Measurements from ENCODE around the gene GUCY1A2.

Gene GUCY1A2

DNA sequence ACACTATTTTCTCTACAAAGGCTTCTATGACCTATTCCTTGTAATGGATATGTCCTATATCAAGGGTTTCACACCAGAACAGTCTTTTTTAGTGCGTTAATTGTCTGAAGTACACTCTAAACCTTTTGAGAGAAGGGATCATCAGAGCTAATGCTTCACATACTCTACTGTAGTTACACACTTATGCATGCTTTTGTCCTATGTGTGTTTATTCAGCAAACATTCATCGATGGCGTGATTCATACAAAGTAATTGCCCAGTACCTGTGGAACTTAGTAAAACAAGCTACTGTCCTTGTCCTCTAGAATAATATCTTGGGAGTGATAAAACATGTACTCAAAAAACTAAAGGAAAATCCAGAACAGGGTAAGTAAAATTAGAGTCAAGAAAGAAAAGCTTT is 139.2 kb downstream of the GUCY1A2 start:
- H3K9me3 ChIP-seq (ENCODE audit: severe bottlenecking) = no peaks in the 10 kb centered on the region
- no peak overlapping the region for H3K4me3 ChIP-seq (ENCODE audit: severe bottlenecking)
- no peaks in the 10 kb centered on the region for H3K36me3 ChIP-seq (ENCODE audit: low read depth)
- H3K27me3 ChIP-seq (ENCODE audit: insufficient read depth, poor library complexity, severe bottlenecking) = no peaks in the 10 kb centered on the region
- no peak overlapping the region for H3K27ac ChIP-seq (ENCODE audit: poor library complexity, severe bottlenecking)
- no peaks in the 10 kb centered on the region for H3K4me1 ChIP-seq (ENCODE audit: insufficient read depth, poor library complexity, severe bottlenecking)
- TF ChIP-seq, protein P1, sequence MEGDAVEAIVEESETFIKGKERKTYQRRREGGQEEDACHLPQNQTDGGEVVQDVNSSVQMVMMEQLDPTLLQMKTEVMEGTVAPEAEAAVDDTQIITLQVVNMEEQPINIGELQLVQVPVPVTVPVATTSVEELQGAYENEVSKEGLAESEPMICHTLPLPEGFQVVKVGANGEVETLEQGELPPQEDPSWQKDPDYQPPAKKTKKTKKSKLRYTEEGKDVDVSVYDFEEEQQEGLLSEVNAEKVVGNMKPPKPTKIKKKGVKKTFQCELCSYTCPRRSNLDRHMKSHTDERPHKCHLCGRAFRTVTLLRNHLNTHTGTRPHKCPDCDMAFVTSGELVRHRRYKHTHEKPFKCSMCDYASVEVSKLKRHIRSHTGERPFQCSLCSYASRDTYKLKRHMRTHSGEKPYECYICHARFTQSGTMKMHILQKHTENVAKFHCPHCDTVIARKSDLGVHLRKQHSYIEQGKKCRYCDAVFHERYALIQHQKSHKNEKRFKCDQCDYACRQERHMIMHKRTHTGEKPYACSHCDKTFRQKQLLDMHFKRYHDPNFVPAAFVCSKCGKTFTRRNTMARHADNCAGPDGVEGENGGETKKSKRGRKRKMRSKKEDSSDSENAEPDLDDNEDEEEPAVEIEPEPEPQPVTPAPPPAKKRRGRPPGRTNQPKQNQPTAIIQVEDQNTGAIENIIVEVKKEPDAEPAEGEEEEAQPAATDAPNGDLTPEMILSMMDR (IDR thresholded peaks at IDR 0.05; ENCODE audit: poor library complexity, severe bottlenecking) = no peak
- DNase-seq (ENCODE audit: low spot score) = no peak
- no peak for ATAC-seq (ENCODE audit: low read depth)

DNA sequence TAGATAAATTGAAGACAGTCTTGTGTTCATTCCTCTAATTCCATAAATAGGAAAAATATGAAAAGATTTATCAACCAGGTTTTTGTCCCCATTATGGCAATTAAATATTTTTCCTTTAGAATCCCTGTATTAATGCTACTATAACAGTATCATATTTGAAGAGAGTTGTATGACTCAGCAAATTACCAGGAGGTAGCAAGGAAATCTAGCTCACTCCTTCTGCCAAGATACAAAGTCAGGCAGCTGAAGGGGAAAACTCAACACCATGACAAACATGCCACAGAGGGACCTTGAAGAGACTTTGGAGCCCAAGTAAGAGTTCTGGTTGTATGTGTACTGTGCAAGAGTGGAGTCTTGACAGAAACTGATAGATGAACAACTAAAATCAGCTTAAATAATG is 143.3 kb downstream of the GUCY1A2 start:
- H3K9me3 ChIP-seq (ENCODE audit: severe bottlenecking) = no peaks in the 10 kb centered on the region
- H3K27me3 ChIP-seq (ENCODE audit: insufficient read depth, poor library complexity, severe bottlenecking) = no peaks in the 10 kb centered on the region
- no peaks in the 10 kb centered on the region for H3K36me3 ChIP-seq (ENCODE audit: low read depth)
- H3K4me3 ChIP-seq (ENCODE audit: severe bottlenecking) = no peak overlapping the region
- H3K4me1 ChIP-seq (ENCODE audit: insufficient read depth, poor library complexity, severe bottlenecking) = no peaks in the 10 kb centered on the region
- ATAC-seq (ENCODE audit: low read depth) = no peak
- H3K27ac ChIP-seq (ENCODE audit: poor library complexity, severe bottlenecking) = no peak overlapping the region
- TF ChIP-seq, protein P1 (IDR thresholded peaks at IDR 0.05; ENCODE audit: poor library complexity, severe bottlenecking) = no peak
- no peak for DNase-seq (ENCODE audit: low spot score)

- DNase-seq (ENCODE audit: low spot score) (no peak), ATAC-seq (ENCODE audit: low read depth) (no peak)
- Histone ChIP-seq H3K4me1 (ENCODE audit: insufficient read depth, poor library complexity, severe bottlenecking) (no peaks in the 10 kb centered on the region), H3K4me3 (ENCODE audit: severe bottlenecking) (no peak overlapping the region), H3K36me3 (ENCODE audit: low read depth) (no peaks in the 10 kb centered on the region), H3K9me3 (ENCODE audit: severe bottlenecking) (no peaks in the 10 kb centered on the region), H3K27me3 (ENCODE audit: insufficient read depth, poor library complexity, severe bottlenecking) (no peaks in the 10 kb centered on the region), H3K27ac (ENCODE audit: poor library complexity, severe bottlenecking) (no peak overlapping the region)
- TF ChIP-seq, protein P1 (IDR thresholded peaks at IDR 0.05; ENCODE audit: poor library complexity, severe bottlenecking) = no peak
These were observed 146.0 kb downstream of the GUCY1A2 start for GRCh38 chr11:106872246-106872645.

GRCh38 chr11:106858200-106858599 is 160.1 kb downstream of the GUCY1A2 start:
- no peak for DNase-seq (ENCODE audit: low spot score)
- ATAC-seq (ENCODE audit: low read depth) = no peak

GRCh38 chr11:106856566-106856965 is 161.7 kb downstream of the GUCY1A2 start:
- no peak for DNase-seq (ENCODE audit: low spot score)
- Histone ChIP-seq H3K27ac (ENCODE audit: poor library complexity, severe bottlenecking) (no peak overlapping the region), H3K36me3 (ENCODE audit: low read depth) (no peaks in the 10 kb centered on the region), H3K9me3 (ENCODE audit: severe bottlenecking) (no peaks in the 10 kb centered on the region), H3K27me3 (ENCODE audit: insufficient read depth, poor library complexity, severe bottlenecking) (no peaks in the 10 kb centered on the region), H3K4me1 (ENCODE audit: insufficient read depth, poor library complexity, severe bottlenecking) (no peaks in the 10 kb centered on the region), H3K4me3 (ENCODE audit: severe bottlenecking) (no peak overlapping the region)
- ATAC-seq (ENCODE audit: low read depth) = no peak
- TF ChIP-seq, protein P1 (IDR thresholded peaks at IDR 0.05; ENCODE audit: poor library complexity, severe bottlenecking) = no peak

More at GRCh38 chr11:106858200-106858599, 160.1 kb downstream of the GUCY1A2 start:
- Histone ChIP-seq H3K9me3 (ENCODE audit: severe bottlenecking) (no peaks in the 10 kb centered on the region), H3K36me3 (ENCODE audit: low read depth) (no peaks in the 10 kb centered on the region), H3K27ac (ENCODE audit: poor library complexity, severe bottlenecking) (no peak overlapping the region), H3K27me3 (ENCODE audit: insufficient read depth, poor library complexity, severe bottlenecking) (no peaks in the 10 kb centered on the region), H3K4me1 (ENCODE audit: insufficient read depth, poor library complexity, severe bottlenecking) (no peaks in the 10 kb centered on the region), H3K4me3 (ENCODE audit: severe bottlenecking) (no peak overlapping the region)
- TF ChIP-seq, protein P1 (IDR thresholded peaks at IDR 0.05; ENCODE audit: poor library complexity, severe bottlenecking) = no peak

Data from RWPE2 (cell line).